ENCODE data around the gene ZBED6.
A peak's percentile ranks its signal among the peaks of the same experiment; 100 is the strongest.
"Not testable (repeated sequence)": the region's sequence is repeated elsewhere in the genome, so short reads cannot be mapped to it uniquely, and the experiment has no call there.

The ZBED6 gene, protein sequence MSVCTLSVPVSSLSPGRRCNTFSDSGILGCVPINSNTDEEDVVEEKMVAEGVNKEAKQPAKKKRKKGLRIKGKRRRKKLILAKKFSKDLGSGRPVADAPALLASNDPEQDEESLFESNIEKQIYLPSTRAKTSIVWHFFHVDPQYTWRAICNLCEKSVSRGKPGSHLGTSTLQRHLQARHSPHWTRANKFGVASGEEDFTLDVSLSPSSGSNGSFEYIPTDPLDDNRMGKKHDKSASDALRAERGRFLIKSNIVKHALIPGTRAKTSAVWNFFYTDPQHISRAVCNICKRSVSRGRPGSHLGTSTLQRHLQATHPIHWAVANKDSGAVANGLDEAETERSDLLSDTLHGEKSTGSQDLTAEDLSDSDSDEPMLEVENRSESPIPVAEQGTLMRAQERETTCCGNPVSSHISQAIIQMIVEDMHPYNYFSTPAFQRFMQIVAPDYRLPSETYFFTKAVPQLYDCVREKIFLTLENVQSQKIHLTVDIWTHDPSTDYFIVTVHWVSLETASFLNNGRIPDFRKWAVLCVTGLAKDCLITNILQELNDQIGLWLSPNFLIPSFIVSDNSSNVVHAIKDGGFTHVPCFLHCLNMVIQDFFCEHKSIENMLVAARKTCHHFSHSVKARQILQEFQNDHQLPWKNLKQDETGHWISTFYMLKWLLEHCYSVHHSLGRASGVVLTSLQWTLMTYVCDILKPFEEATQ (N-terminal part only)

DNA sequence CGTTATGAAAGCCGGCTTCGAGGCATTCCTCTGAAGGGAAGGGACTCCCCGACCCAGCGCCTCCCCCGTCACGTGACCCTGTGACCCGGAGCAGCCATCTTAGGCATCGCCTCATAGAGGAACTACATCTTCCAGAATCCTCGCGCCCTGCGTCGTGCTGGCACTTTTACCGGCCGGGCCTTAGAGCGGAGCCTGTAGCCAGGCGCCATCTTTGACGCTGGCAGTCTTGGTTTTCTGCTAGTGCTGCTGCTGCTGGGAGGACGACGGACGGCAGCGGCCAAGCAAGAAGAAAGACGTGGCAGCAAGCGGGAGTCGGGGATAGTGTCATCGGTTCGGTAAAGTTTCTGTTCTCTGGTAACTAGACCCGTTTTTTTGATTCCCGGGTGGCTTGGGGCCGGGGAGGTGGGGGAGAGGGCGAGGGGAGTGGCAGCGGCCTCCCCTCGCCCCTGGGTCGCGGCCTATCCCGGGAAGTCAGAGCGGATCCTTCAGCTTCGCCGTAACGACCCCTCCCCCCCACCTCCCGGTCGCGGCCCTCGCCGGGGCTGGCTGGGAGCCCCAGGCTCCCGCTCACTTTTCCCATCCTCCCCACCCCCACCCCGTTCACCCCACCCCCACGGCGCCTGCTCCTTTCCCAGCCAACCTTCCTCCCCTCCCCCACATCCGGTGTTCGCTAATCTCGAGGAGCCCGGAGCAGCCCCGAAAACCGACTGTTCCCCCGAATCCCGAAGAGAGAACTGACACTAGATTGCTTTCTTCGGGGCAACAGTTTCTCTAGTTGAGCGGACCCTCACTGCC lies at the start of gene ZBED6, which contains the start of gene ZC3H11A:
Gene ZBED6 (plus strand): TSS at position 183 of the 795 bp plus-strand sequence. CDS start 1,900 bp downstream, outside the sequence.
Gene ZC3H11A (plus strand): TSS at position 183 of the 795 bp plus-strand sequence. CDS start 21,448 bp downstream, outside the sequence.
- DNase-seq (ENCODE audit: low read depth), result peak; percentile 98

DNA sequence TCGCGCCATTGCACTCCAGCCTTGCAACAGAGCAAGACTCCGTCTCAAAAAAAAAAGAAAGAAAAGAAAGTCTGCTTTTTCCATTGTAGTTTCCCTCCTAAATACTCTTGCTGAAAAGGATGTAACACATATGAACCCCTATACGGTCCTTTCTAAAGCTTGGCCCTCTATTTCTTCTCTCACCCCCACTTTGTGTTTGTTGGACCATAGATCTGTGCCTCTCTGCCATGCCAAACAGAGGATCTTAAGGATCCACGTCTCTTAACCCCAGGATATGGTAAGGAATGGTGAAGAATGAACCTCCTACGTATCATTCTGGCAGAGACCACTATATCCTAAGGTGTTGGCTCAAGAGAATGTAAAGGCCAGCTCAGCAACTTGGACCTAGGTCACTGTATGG lies 49.1 kb upstream of the ZBED6 start:
- DNase-seq (ENCODE audit: low read depth), result no peak

DNA sequence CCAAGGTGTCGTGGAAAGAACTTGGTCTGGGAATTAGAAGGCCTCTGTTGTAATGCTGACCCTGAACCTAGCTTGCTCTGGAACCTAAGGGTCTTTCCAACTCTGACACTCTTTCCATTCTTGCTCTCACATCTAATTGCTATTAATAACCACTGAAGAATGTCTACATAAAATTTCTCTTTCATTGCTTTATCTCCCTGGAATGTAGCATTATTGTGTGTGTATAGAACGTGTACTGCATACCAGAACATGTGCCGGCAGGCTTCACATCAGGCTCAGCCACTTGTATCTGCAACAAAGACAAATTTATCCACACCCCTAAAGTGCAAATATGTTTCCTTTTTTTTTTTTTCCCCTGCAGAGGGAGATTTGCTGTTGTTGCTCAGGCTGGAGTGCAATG lies 44.4 kb upstream of the ZBED6 start:
- DNase-seq (ENCODE audit: low read depth), result no peak

DNA sequence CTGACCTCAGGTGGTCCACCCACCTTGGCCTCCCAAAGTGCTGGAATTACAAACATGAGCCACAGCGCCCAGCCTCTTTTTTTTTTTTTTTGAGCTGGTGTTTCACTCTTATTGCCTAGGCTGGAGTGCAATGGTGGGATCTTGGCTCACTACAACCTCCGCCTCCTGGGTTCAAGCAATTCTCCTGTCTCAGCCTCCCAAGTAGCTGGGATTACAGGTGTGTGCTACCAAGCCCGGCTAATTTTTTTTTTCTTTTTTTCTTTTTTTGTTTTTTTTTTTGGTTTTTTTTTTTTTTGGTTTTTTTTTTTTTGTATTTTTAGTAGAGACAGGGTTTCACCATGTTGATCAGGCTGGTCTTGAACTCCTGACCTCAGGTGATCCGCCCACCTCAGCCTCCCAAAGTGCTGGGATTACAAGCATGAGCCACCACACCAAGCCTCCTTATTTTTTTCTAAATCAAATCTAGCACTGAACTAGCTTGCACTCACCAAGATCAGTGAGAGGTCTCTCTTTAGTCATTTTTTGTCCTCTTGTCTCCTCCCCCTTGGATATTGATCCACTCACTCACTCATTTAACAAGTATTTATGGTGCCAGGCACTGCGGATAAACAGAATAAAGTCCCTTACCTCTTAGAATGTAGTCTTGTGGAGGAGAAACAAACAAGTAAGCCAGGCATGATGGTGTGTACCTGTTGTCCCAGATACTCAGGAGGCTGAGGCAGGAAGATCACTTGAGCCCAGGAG lies 43.6 kb upstream of the ZBED6 start:
- DNase-seq (ENCODE audit: low read depth), result not testable (repeated sequence)

DNA sequence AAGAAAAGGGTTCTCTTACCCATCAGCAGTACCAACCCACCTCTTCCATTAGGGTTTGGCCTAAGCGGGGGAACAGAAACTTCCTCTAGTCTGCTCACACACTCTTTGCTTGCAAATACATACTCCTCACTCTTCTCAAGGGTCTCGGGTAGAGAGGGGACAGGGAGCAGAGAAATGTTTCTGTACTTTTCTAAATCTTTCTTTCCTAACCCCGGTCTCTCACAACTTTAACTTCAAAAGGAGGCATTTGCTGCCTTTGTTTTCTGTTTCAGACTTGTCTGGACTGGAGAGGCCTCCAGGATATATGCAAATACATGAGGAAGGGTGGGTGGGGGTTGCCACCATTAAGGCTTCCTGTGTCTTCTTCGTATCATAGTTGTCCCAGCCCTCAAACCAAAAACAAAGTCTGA lies 41.0 kb upstream of the ZBED6 start:
- no peak for DNase-seq (ENCODE audit: low read depth)

DNA sequence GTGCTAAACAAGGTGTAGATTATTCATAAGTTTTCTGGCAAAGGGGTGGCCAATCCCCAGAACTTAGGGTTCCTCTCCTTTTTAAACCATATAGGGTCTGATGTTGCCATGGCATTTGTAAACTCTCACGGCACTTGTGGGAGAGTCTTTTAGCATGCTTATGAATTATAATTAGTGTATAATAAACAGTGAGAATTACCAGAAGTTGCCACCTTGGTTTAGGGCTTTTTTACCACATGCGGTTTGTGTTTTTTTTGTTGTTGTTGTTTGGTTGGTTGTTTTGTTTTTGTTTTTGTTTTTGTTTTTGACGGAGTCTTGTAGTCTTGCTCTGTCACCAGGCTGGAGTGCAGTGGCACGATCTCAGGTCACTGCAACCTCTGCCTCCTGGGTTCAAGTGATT lies 39.4 kb upstream of the ZBED6 start:
- no peak for DNase-seq (ENCODE audit: low read depth)

DNA sequence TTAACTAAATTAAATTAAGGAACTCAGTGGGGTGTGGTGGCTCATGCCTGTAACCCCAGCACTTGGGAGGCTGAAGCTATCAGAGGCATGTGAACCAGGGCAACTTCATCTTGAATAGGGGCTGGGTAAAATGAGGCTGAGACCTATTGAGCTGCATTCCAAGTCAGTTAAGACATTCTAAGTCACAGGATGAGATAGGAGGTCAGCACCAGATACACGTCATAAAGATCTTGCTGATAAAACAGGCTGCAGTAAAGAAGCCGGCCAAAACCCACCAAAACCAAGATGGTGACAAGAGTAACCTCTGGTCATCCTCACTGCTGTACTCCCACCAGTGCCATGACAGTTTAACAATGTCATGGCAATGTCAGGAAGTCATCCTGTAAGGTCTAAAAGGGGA lies 36.7 kb upstream of the ZBED6 start:
- not testable (repeated sequence) for DNase-seq (ENCODE audit: low read depth)

DNA sequence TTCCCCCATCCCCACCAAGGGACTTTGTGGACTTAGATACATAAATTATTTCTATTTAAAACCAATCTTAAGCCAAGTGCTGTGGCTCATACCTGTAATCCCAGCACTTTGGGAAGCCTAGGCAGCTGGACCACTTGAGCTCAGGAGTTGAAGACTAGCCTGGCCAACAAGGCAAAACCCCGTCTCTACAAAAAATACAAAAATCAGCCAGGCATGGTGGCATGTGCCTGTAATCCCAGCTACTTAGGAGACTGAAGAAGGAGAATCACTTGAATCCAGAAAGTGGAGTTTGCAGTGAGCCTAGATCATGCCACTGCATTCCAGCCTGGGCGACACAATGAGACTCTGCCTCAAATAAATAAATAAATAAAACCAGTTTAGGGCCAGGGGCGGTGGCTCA lies 34.9 kb upstream of the ZBED6 start:
- no peak for DNase-seq (ENCODE audit: low read depth)

DNA sequence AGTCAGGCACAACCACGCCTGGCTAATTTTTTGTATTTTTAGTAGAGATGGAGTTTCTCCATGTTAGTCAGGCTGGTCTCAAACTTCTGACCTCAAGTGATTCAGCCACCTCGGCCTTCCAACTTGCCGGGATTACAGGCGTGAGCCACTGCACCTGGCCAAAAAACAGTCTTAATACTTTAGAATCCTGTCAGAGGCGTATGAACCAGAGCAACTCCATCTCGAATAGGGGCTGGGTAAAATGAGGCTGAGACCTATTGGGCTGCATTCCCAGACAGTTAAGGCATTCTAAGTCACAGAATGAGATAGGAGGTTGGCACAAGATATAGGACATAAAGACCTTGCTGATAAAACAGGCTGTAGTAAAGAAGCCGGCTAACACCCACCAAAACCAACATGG lies 33.5 kb upstream of the ZBED6 start:
- not testable (repeated sequence) for DNase-seq (ENCODE audit: low read depth)

DNA sequence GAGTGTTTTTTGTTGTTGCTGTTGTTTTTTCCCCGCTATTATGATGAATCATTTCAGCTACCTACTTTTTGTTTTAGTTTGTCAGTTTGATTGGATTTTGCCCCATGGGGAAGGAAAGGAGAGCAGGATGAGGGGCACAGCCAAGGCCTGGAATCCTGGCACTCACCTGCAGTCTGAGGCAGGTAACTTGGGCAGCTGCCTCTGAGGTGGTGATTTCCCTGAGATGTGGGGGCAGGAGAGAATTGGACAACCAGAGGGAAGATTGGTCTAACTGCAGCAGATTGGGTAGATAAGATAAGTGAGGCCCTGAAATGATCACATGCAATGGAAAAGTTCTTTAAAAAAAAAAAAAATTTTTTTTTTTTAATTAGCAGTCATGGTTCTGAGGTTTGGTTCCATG lies 31.9 kb upstream of the ZBED6 start:
- no peak for DNase-seq (ENCODE audit: low read depth)

DNA sequence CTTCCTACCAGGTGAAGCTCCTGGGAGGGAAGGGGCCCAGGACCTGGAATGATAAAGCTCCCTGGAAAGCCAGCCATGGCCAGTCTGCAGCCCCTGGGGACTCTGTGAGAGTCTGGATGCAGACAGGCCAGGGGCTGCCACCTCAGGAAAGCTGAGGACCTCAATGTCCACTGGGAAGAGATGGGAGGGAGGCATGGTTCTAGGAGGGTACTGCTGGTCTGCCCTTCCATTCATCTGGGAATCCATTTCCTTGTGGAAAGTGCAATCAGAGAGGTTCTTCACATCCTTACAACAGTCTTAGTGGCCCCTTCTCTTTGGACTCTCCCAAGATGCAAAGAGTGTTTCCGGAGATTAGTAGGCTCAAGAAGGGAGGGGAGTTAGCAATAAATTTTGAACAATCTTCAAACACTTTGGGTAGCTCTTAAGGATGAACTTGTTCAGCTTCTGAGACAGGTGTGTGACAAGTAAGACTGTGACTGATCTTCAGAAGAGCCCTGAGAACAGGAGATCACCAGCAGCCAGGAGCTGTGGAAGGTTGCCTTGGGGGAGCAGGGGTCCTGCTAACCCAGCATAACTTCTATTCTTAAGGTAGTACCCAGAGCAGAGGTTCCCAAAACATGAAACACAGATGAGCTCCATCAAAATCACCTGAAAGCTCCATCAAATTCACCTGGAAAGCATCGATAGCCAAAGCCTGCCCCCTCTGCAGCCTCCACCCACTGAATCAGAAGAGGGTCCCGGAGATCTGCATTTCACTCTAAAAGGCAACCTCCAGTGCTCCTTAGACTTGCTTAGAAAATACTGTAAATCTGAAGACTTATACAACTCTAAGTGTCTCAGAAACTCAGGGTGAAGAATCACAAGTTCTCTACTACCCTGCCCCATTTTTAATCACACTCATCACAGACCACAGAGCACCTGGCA lies 31.1 kb upstream of the ZBED6 start:
- DNase-seq (ENCODE audit: low read depth), result no peak

DNA sequence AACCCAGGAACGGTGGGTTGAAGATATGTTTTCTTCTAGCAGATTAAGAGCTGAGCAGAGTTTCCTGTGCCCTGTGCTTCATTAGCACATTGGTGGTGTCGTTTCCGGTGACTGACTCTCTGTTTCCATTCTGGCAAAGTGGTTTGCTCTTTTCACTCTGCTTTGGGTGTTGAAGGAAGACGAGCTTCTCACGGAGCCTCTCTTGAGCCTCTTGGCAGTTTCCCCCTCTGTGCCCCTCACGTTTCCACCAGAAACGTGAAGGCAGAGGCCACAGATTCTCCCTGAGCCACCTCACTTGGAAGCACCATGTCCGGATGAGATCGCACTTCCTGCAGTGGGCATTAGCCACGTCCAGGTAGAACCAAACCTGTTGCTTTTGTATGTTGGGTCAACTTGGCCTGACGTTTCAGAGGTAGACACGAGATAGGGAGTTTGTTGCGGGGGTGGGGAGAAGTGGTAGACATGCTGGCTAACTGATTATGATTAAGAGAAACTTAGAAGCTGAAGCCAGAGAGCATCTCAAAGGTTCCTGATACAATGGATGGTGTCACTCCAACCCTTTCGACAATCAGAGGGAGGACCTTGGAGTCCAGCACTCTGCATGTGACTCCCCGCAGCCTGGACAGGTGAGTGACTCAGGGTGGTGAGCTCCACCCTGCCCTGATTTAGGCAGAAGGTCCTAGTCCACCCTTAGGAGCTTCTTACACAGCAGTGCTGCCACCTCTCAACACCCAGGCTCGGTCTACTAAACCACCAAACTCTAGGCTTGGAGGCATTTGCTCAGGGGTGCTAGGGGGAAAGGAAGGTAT lies 30.2 kb upstream of the ZBED6 start, which contains the start of gene LAX1:
Gene LAX1 (plus strand): TSS at position 155 of the 809 bp plus-strand sequence. CDS start 383 bp downstream, at position 538.
- DNase-seq (ENCODE audit: low read depth), result peak; percentile 61

DNA sequence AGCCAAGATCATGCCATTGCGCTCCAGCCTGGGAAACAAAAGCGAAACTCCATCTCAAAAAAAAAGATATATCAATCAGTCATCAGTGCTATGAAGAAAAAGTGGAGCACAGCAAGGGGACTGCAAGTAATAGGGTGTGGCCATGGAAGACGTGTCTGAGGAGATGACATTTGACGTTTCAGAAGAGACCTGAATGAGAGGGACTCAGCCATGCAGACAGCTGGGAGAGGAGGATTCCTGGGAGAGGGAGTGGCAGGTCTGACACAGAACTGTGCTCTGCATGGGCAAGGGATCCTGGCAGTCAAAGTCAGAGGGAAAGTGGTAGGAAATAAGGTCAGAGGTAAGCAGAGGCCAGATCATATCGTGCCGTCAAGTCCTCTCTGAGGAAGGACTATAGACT lies 27.2 kb upstream of the ZBED6 start:
- DNase-seq (ENCODE audit: low read depth), result no peak

DNA sequence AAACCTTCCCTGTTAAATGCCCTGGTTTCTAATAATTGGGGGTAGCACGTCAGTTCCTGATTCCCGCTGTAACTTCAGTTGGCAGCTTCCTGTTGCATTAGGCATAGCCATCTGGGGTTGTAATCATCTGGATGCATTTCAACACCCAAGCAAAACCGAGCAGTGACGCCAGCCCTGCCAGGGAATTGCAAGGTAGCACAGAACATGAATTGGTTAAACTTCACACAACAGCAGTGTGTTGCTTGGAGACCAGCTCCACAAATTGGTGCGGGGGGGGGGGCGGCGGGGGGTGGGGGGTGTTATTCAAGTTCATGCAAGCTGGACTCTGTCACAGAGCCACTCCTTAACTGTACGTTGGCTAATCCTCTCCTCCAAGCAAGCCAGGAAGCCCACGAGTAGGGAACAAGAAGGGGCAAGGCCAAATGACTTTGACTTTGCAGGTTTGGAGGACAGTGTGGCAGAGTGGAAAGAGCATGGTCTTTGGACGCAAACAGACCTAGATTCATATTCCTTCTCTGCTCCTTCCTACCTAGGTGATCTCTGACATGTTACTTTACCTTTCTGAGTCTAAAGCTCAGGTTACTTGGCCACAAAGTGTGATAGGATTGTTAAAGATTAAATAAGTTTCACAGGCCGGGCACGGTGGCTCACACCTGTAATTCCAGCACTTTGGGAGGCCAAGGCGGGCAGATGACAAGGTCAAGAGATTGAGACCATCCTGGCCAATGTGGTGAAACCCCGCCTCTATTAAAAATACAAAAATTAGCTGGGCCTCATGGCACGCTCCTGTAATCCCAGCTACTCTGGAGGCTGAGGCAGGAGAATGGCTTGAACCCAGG lies 25.7 kb upstream of the ZBED6 start:
- DNase-seq (ENCODE audit: low read depth), result no peak

DNA sequence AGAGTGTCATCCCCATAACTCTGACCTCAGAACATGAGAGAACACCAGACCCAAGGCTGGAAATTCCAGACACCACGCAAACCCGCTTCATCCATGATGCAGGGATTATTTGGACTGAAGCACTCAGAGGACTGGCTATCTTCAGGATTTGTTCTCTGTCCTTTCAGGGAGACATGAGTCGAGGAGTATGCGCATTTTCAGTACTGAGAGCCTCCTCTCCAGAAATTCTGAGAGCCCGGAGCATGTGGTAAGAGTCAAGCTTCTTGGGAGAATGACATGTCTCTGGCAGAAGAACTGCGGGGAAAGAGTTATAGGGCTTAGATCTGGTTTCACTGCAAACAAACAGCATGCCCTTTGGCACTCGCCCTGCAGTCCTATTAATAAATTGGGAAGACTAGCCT lies 23.5 kb upstream of the ZBED6 start:
- DNase-seq (ENCODE audit: low read depth), result no peak

DNA sequence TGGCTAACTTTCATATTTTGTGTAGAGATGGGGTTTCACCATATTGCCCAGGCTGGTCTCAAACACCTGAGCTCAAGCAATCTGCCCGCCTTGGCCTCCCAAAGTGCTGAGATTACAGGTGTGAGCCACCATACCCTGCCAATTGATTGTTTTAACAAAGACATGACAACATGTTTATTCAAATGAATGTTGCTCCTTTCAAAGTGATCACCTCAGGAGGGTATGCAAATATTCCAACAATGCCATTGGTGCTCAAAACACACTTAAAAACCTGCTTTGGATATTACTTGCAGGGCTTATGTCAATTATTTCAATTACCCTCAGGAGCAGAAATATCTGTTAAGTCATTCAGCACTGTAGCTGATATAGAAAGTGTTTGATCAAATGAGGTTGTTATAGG lies 22.6 kb upstream of the ZBED6 start:
- no peak for DNase-seq (ENCODE audit: low read depth)

DNA sequence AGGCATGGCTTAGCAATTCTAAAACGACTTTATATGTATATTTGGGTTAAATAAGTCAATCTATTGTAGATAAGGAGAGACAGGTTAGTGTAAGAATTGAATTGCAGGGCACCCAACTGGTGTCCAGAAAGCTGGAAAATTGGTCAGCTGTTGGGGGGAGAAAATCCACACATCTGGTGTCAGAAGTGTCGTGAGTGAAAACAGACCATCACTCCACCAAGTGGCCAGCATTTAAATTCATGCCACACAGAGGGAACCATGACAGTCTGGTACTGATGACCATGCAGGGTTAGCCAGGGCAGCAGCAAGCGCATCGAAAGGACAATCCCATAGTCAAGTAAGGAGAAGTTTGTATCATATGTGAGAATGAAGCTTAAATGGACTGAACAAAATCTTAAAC lies 18.8 kb upstream of the ZBED6 start:
- DNase-seq (ENCODE audit: low read depth), result no peak

DNA sequence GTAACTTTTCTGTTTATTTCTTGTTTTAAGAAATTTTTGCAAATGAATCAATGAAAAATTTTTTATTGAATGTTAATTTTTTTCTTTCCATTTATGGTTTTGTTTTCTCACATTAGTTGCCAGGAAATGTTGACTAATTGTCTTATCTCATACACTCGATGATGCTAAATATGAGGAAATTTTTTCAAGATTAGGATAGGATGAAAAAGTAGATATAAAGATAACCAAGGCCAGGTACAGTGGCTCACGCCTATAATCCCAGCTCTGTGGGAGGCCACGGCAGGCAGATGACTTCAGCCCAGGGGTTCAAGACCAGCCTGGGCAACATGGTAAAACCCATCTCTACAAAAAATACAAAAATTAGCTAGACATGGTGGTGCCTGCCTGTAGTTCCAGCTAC lies 17.8 kb upstream of the ZBED6 start:
- no peak for DNase-seq (ENCODE audit: low read depth)

DNA sequence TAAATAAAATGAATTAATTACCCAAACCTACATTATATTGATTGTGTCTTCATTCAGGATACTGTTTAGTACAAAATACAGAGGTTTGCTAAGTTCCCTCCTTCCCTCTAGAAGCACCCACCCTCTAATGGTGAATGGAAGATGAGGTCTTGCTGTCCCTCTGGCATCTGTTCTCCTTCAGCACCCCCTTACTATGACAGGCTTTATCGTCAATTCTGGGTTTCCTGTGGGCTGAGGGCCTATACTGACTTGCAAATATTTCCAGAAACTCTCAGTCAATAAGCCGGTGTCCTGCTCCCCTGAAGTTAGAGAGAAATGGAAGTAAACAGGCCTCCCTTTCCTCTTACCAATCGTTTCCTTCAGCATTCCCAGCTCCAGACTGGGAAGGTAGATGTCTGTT lies 17.3 kb upstream of the ZBED6 start:
- no peak for DNase-seq (ENCODE audit: low read depth)
